GM19351 (cell line): Measurements from ENCODE around the gene CALML3.
A peak's percentile ranks its signal among the peaks of the same experiment; 100 is the strongest.

Experiments used
- ATAC-seq: cut with Tn5 transposase; IDR thresholded peaks from one replicate; pipeline ENCODE4 v1.9.1; 2021; ENCODE audit warnings: mild to moderate bottlenecking, moderate library complexity; ENCODE audit not compliant: unreplicated experiment

Gene CALML3

DNA sequence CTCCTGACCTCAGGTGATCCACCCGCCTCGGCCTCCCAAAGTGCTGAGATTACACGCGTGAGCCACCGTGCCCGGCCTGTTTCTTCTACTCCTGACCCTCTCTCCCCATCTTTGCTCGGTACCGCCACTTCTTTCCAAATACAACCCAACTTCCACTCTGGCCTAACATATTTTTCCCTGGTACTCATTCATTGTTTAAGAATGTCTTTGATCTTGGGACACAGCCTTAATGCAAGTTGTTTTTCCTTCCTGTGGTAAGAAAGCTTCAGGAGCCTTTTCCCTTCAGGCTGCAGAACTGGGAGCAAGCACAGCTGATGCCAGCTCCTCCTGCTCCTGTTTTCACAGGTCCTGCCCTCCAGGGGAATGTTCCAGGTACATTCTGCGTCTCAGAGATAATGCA is 13.7 kb downstream of the CALML3 start:
- no peak for ATAC-seq

GRCh38 chr10:5538892-5539651 is 14.3 kb downstream of the CALML3 start:
- ATAC-seq: peak; percentile 47

DNA sequence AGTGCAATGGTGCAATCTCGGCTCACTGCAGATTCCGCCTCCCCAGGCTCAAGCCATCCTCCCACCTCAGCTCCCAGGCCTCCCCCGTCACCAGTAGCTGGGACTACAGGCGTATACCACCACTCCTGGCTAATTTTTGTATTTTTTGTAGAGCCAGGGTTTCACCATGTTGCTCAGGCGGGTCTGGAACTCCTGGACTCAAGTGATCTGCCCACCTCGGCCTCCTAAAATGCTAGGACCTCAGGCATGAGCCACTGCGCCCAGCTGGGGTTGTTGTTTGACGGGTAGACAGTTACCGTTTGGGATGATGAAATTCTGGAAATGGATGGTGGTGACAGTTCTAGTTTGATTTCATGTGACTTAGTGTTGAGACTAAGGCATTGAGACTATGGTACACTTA is 15.3 kb downstream of the CALML3 start:
- no peak for ATAC-seq

DNA sequence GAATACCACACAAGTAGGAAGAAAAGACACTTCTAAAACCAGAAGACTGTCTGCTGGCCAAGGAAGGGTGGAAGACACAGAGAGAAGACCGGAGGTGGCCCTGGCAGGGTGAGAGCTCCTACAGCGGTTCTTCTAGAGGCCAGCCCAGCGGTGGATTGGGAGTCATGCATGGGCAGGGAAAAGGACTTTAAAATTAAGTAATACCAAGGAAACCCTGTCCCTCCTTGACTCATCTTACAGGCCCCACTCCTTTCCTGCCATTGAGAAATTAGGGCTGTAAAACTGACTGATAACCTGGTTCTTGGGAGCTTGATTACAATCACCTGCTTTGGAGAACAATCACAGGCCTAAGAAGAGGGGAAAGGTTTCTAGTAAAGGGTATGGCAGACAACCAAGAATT is 16.1 kb downstream of the CALML3 start:
- no peak for ATAC-seq

GRCh38 chr10:5542100-5542499 is 17.3 kb downstream of the CALML3 start:
- no peak for ATAC-seq

GRCh38 chr10:5543623-5544022 is 18.9 kb downstream of the CALML3 start:
- ATAC-seq: no peak

DNA sequence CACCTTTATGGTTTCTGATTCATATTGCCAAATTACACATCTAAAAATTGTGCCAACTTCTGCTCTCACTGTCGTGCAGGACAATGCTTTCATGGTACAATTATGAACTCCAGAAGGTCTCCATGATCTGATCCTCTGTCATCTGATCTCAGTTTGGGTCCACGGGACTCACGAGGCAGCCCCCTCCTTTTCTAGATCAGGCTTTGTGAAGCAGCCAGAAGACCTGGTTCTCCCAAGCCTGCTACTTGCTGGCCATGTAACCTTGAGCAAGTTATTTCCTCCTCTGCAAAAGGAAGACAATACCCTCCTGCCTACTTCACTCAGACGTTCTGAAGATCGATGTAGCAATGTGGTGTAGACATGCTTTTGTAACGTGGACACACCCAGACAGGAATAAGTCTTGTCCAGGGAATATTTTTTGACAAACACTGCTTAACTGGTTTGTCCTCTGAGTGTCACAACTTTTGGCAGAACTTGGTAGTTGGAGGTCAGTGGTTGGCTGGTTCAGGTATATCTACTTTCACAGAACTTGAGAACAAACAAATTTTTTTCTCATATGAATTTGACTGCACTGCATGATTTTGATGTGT is 19.6 kb downstream of the CALML3 start:
- no peak for ATAC-seq

- no peak for ATAC-seq
Observed at GRCh38 chr10:5545011-5545410, 20.2 kb downstream of the CALML3 start.

DNA sequence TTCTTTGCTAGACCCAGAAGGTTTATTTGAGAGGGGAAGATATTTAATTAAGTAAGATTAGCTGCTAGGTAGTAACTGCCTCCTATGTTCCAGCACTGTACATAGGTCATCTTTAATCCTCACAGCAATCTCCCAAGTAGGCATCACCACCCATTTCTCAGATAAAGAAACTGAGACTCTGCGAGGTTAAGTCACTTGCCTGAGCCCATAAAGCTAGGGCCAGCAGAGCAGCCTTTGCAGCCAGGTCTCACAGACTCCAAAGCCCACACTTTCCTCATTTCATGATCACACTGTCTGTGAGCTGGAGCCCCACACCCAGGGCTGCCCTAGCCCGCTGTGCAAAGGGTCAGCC is 20.6 kb downstream of the CALML3 start:
- no peak for ATAC-seq

DNA sequence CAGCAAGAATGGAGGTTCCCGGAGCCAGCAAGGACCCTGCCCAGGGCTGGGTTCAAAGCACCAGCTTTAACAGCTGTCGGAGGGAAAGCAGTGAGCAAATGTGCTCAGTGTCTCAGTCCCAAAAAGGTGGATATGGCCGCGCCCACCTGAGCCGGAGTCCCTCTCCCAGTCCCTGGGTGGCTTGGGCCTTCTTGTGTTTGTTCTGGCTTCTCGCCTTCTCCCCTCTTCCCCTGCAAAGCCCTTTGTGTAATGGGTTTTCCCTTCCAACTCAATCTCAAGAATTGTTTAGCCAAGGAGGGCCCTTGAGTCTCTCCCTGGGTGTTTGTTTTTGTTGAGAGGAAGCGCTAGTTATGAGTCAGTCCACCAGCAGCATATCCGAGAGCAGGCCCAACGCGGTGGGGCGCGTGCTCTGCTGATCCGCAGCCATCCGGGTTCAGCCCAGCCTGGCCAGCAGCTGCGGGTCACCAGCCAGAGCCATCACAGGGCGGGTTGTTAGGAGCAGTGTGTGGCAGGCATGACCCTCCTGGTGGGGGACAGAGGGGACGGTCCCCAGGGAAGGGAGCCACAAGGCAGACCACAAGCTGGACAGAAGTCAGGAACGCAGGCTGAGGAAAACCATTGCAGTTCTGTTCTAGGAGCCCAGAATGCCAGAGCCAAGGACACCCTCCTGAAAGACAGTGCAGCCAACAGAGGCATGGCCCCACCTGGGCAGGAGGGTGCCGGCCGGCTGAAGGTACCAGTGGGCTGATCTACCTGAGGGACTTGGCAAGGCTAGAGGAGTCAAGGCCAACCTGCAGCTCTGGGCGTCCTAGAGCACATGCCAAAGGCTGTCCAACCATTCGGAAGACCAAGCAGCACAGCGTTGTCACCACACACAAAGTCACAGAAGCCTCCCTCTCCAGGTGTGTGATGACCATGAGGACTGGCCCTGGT is 21.3 kb downstream of the CALML3 start:
- ATAC-seq: no peak

- ATAC-seq: no peak
Observed at GRCh38 chr10:5546891-5547680, 22.3 kb downstream of the CALML3 start.

- ATAC-seq: no peak
Observed at GRCh38 chr10:5547681-5547930, 22.8 kb downstream of the CALML3 start.

DNA sequence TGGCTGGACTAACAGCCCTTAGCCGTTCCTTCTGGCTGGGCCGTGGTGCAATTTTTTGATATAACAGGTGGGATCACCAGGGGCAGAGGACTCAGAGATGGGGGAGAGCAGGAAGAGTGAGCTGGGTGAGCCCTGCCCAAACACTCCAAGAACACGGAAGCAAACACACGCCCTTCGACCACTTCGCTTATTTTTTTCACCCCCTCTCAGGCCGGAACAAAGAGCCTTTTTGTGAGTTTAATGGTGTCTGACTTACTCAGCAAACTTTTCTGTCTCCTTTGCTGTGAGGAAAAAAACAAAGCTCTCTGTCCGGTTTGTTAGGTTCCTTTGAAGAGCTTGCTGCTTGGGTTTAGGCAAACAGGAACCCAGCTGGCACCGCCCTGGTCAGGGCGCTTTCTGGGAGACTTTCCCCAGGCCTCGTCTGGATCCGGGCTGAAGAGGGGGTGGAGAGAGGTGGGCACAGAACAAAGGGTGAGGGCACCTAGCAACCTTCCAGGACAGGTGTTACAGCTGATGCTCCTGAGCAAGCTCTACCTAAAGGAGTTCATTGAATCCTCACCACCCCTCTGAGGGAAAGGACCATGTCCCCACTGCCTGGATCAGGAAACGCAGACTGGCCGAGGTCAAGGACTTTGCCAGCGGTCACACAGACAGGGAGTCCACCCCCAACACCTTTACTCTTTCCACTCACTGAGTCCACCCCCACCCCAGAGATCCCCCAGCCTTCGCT is 23.3 kb downstream of the CALML3 start:
- ATAC-seq: no peak

GRCh38 chr10:5549462-5550249 is 24.9 kb downstream of the CALML3 start:
- no peak for ATAC-seq

- no peak for ATAC-seq
Observed at GRCh38 chr10:5550250-5550545, 25.4 kb downstream of the CALML3 start.

DNA sequence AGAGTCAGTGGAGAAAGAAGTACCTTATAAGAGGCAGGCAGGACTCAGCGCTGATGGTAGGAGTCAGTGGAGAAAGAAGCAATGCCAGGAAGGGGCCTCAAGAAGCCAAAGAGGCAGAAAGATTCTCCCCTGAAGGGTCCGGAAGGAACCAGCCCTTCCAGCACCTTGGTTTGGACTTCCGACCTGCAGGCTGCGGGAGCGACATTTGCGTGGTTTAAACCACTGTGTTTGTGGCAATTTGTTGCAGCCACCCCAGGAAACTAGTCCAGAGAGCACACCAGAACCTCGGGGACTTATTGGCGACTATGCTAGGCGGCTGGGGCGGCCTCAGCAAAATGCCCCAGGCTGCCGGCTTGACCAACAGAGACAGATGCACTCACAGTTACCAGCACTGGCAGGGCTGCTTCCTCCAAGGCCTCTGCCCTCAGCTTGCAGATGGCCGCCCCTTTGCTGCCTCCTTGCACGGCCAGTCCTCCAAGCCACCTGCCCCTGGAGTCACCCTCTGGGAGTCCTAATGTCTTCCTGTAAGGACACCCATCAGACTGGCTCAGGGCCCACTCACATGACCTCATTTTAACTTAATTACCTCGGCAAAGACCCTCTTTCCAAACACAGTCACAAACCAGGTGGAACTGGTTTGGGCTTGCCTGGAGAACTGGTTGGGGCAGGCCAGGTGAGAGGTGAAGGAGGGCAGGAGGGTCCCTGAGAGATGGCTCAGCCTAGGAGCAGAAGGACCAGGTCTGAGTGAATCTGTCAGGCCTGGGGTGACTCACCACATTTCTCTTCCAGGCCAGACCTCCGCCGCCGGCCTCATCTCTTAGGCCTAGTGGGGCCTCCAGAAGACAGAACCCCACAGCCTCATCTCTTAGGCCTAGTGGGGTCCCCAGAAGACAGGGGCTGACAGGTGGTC is 26.1 kb downstream of the CALML3 start:
- ATAC-seq: no peak

- ATAC-seq: no peak
Observed at GRCh38 chr10:5551531-5552375, 27.0 kb downstream of the CALML3 start.
